GM19372 (cell line): ENCODE results near the gene PEX26.
A peak's percentile ranks its signal among the peaks of the same experiment; 100 is the strongest.
"Not testable (repeated sequence)": the region's sequence is repeated elsewhere in the genome, so short reads cannot be mapped to it uniquely, and the experiment has no call there.

Experiments used
- ATAC-seq: cut with Tn5 transposase; IDR thresholded peaks from one replicate; pipeline ENCODE4 v1.9.1; 2021; ENCODE audit warnings: mild to moderate bottlenecking, low read depth, moderate library complexity; ENCODE audit not compliant: unreplicated experiment

Gene PEX26

DNA sequence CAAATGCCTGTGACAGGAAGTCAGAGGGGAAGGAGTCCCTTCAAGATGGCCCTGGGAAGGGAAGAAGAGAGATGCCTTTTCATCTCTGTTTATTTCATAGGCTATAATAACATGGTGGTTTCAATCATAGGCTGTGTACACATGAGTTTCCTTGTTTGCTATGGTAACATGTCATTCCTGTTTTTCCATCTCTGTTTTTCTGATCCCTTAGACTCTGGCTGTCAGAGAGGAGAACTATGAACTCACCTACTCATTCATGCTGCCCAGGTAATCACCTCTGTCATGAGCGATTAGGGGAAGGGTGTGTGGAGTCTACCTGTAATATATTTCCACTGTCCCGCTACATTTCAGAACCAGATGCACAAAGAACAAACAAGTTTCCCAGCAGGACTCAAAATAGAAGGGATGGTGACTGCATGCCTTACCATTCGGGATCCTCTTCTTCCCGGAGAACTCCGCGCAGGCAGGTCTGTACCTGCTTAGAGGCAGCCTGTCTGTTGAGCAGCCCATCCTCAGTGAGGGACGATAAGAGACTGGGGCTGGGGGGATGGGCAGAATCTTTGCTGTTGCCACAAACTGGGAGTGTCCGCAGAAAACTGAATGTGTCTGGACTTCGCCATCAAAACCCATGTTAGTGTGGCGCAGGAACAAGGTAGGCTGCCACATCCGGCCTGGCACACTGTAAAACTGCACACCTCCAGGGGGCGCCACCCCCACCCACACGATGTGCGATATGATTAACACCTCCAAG, 7.1 kb upstream of the PEX26 start:
- ATAC-seq, result no peak

DNA sequence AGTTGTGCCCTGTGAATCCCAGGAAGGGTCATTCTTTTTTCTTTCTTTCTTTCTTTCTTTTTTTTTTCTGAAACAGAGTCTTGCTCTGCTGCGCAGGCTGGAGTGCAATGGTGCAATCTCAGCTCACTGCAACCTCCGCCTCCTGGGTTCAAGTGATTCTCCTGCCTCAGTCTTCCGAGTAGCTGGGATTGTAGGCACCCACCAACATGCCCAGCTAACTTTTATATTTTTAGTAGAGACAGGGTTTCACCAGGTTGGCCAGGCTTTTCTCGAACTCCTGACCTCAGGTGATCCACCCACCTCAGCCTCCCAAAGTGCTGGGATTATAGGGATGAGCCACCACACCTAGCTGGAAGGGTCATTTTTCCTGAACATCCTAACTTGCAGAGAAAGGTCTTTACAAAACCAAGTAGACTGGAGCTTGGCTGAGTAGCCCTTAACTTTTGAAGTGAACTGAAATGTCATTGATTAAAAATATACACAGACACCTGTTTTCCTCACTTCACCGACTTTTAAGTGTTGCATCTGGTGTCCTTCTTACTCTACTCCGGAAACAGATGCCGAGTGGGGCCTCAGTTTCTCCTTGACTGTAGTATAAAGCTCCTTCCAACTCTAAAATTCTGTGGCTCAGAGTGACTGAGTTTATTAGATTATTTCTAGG, 6.4 kb upstream of the PEX26 start:
- ATAC-seq, result not testable (repeated sequence)

DNA sequence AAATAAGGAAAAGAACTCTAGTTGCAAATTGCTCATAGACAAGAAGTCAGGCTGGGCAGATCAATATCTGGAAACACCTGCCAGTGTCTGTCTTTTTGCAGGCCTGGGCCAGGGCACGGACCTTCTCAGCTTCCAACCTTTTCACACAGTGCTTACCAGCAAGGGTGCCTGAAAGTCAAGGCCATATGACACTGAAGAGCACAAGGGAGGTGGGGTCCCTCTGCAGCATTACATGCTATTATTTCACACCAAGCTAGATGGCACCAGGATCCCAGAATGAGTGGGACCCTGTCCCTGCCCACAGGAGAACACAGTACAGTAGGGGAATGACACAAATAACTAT, 5.9 kb upstream of the PEX26 start:
- ATAC-seq, result no peak

DNA sequence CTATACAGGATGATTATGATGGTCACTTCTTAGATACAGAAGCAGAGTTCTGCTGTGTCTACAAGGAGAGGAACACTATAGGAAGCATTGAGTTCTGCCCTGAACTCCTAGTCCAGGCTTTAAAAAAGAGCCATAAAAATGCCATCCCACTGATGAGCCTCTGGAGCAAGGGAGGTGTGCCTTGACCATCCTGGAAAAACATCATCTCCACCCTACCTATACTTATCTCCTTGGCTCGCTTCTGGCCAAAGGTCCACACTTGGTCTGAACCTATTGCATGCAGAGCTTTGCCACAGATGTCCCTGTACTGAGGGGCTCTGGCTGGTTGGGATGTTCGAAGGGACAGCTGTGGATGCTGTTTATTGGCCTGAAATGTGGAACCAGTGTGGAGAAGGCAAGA, 4.3 kb upstream of the PEX26 start:
- no peak for ATAC-seq

DNA sequence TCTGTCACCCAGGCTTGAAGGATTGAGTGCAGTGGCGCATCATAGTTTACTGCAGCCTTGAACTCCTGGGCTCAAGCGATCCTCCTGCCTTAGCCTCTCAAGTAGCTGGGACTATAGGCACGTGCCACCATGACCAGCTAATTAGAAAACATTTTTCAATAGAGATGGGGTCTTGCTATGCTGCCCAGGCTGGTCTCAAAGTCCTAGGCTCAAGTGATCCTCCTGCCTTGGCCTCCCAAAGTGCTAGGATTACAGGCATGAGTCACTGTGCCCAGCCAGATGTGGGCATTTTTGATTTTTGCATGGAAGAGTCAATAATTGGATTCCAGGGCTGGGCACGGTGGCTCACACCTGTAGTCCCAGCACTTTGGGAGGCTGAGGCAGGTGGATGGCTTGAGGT, 3.9 kb upstream of the PEX26 start:
- not testable (repeated sequence) for ATAC-seq

DNA sequence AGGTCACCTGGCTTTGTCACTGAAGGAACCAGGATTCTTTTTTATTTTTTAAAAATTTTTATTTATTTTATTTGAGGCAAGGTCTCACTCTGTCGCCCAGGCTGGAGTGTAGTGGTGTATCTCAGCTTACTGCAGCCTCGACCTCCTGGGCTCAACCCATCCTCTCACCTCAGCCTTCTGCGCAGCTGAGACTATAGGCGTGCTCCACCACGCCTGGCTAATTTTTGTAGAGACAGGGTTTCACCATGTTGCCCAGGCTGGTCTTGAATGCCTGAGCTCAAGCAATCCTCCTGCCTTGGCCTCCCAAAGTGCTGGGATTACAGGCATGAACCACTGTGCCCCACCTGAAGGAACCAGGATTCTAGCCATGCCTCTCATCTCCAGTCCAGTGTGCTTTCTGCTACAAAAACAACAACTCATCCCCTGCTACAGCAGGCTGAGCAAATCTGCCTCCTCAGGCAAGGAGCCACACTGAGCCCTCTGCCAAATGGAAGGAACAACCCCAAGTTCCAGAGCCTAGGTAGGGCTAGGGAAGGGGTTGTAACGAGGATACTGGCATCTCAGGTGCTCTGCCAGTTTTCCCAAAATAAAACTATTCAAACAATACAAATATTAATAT, 2.6 kb upstream of the PEX26 start:
- ATAC-seq, result no peak

DNA sequence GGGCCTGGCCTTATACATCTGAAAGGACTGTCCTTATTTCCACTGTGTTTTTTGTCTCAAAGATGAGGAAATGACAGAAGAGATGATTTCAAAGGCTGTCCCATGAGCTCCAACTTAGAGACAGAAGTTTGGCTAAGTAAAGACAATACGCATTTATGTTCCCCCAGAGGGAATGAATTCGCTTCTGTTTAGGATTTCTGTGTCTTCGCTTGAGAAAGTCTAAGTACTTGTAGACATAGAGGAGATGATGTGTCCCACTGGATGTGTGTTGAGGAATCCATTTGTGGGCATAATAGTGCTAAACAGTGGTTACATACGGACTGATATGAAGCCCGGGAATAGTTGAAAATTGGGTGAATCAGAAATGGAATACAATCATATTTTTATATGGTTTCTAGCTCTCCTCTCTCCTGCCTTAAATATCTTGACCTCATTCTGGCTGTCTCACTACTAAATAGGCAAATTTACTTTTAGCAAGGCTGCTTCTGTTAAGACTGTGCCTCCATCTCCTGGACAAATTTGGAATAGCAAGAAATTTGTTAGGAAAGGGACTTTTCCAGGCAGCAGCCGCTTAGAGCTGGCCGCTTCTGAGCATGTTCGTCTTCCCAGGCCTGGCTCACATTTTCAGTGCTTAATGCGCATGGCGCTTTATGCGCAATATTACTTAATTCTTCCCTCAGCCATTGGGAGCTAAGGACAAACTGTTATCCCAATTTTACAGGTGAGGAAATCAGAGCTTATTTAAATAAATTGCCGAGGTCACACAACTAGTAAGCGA, 1.9 kb upstream of the PEX26 start:
- no peak for ATAC-seq

DNA sequence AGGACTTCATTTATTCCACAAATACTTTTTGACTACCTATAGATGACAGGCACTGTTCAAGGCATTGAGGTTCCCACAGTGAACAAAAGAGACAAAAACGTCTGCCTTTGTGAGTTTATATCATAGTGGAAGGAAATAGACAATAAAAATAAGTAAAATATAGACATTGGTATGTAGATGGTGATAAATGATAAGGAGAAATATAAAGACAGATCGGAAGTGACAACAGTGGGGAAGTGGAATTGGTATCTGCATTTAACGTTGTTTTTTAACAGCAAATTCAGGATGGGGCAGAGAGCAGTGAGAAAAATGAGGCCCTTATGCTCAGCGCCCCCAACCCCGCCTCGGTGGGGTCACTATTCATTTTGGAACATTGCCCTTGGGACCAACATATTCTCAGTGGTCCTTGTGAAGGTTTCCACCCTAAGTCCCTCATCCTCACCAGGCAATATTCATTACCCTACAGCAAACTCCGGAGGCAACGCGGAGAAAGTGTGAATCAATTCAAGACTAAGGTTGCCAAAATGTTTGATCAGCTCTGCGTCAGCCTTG, 627 bp upstream of the PEX26 start:
- ATAC-seq, result peak; percentile 4

DNA sequence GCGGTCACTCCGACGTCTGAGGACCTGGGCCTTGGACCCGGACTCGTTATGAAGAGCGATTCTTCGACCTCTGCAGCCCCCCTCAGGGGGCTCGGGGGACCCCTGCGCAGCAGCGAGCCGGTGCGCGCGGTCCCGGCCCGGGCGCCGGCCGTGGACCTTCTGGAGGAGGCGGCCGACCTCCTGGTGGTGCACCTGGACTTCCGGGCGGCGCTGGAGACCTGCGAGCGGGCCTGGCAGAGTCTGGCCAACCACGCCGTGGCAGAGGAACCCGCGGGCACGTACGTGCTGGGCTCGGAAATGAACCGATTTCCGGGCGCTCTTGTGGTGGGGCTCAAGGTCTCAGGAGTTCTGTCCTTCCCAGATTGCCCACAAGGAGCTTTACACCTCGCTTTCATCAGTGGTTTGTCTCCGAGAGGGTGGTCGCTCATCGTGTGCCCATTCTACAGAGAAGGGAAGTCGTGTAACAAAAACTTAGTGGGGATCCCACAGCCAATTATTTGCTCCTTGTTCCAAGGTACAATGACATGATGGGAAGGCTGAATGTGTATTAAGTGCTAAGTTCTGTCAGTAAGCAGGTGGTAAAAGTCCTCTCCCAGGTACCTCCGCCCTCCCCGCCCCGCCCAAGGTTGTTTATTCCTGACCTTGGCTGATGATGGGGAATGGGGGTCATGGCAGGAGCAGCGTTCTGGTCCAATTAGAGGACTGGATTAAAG, 695 bp downstream of the PEX26 start:
- ATAC-seq, result peak; percentile 18

DNA sequence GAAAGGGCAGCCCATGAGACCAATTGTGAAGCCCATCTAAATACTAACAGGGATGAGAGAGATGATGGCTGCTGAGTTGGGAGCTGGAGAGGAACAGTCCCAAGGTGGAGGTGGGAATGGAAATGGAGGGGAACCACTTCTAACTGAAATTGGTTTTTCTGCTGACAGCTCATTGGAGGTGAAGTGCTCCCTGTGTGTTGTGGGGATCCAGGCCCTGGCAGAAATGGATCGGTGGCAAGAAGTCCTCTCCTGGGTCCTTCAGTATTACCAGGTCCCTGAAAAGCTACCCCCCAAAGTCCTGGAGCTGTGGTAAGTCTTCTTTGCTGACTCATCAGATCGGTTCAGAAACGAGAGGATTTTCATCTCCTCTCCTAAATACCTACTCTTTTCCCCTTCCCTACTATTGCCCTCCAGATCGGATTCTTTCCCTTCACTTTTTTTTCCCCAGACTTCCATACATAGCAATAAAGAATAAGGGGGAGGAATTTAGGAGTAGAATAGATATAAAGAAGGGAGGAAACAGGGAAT, 2.0 kb downstream of the PEX26 start:
- ATAC-seq, result no peak

DNA sequence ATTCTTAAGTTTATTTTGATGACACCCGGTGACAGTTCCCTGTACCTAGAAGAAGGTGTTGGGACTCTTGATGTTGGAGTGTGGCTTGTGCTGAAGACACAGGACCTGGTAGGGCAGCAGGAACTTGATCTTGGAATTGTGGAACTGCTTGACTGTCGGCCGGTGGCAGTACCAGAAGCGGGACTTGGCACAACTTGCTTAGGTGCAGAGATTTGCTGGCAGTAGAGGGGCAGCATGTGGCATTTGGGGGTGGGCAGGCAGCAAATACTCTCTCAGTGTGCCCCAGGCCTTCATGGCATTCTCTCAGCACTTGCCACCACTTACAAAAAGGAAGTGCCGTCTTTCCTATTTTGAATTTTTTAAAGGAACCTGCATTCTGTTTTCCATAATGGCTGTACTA, 3.6 kb downstream of the PEX26 start:
- ATAC-seq, result no peak

DNA sequence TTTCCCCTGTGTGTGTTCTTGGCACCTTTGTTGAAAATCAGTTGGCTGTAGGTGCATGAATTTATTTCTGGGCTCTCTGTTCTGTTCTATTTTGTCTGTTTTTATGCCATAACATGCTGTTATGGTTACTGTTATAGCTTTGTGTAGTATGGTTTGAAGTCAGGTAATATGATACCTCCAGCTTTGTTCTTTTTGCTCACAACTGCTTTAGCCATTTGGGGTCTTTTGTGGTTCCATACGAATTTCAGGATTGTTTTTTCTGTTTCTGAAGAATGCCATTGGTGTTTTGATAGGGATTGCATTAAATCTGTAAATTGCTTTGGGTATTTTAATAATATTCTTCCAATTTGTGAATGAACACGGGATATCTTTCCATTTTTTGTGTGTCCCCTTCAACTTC, 4.7 kb downstream of the PEX26 start:
- ATAC-seq, result no peak

DNA sequence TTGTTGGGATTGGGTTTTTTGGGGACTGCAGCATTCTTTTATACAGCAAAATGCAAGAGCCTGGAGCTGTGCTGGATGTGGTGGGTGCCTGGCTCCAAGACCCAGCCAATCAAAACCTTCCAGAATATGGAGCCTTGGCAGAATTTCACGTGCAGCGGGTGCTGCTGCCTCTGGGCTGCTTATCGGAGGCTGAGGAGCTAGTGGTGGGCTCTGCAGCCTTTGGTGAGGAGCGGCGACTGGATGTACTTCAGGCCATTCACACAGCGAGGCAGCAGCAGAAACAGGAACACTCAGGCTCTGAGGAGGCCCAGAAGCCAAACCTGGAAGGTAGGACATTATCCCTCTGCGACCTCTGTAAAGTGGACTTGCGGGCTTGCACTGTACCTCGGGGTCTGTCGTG, 5.6 kb downstream of the PEX26 start:
- no peak for ATAC-seq

DNA sequence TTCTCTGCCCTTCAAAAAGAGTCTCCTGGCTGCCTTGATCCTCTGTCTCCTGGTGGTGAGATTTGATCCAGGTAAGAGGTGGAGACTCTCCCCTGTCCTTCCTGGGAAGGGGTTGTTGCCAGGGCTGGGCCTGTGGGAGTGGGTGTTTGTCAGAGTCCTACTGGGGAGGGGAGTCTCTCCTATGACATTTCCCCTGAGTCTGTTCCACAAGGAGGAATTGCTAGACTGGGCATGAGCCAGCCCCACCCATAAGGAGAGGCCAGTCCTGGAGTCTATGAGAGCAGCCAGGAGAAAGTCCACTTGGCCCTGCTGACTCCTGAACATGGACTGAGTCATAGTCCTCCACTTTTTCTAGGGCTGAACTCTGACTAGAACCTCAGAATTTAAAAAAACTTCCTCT, 7.4 kb downstream of the PEX26 start:
- no peak for ATAC-seq

DNA sequence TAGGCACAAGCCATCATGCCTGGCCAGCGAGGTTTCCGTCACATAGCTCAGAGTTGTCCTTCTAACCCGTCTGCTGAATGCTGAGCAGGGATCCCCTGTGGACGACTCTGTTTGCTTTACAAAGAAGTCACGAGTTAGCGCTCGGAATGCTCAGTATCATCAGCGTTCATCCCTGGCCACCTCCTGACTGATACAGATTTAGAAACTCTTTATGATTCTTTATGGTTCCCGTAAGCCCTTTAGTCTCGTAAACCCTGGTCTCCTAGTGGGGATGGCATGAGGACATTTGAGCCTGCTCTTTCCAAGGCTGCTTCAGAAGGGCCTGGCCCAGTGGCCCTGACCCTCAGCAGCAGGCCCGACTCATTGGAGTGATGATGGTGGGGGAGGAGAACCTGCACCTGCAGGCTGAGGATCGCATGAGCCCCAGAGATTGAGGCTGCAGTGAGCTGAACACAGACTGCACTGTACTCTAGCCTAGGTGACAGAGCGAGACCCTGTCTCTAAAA, 9.6 kb downstream of the PEX26 start:
- no peak for ATAC-seq

DNA sequence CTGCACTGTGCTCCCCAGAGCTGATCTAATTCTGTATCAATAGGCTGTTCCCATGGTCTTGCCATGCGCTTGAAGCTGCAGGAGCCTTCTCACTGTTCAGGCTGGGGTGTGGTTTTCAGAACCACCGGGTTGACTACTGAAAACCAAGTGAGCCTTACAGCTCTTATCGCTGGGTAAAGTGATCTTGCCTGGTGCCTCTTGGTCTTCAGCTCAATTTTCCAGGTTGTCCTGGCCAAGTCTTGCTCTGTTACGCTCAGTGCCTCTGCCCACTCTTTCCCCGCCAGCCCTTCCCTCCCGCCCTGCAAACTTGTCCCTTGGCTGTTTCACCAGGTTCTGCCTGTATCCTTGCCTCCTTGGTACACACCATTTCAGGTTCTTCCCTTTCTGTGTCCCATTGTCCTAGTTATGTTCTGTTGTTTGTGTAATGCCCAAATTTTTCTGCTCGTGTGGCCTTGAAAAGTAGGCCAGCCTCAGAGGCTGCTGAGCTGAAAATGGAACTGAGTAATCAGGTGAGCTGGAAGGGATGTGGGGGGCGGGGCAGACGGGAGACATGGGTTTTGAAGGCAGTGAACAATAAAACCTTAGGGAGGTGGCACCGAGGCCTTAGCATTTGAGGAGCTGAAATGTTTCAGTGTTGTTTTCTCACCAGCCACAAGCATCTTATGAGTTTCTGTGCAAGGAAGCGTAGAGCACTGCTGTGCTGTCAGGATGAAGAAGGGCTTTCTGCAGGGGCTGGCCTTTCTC, 11.2 kb downstream of the PEX26 start:
- ATAC-seq, result no peak

DNA sequence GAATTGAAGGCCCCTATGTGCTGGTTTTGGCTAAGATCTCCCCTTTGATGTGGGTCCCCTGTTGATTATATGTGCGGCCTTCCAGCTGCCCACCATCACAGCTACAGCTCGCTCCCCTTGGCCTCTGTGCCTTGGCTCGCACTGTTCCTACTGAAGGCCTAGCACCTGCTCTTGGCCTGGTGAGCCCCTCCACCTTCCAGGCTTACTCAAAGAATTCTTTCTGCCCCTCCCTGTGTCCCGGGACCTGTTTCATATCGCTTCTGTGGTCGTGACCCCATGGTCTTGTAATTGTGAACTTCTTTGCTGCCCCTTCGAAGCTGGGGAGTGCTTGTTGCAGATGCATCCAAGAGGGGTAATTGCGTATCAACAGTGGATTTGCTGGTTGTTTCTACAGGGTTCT, 12.5 kb downstream of the PEX26 start:
- no peak for ATAC-seq

DNA sequence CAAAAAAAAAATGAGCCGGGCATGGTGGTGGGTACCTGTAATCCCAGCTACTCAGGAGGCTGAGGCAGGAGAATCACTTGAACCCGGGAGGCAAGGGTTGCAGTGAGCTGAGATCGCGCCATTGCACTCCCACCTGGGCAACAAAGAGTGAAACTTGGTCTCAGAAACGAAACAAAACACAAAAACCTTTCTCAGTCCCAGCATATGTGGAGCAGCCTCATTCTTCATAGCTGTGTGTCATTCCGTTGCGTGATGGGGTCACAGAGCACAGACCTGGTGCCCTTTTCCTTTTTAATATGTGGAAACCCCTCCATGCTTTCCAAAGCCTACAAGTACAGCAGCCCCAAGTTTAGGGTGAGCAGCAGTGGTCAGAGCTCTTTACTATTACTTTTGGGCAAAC, 13.7 kb downstream of the PEX26 start:
- no peak for ATAC-seq

DNA sequence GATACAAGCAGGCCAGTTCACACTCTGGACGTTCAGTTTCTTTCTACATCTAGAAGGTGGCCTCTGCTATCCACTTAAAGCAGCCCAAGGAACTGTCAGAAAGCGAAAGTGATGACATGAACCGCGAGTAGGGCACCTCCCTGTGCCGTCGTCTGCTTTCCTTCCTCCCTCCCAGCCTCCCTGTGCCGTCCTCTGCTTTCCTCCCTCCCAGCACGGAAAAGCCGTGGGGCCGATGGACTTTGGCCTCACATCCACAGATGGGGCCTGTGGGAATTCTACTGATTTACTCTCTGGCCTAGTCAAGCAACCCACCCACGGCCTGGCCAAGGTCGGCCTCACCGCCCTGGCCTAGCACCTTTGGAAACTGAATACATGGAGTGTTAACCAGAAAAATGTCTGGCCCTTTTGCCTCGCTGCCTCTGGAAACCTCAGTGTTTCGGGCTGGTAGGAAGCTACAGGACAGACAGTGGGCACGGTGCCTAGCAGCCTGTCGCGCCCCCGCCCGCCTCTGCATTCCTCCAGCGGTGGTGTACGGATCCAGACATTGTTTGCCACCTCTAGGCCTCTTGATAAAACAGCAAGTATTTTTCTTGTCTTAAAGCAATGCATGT, 14.2 kb downstream of the PEX26 start:
- ATAC-seq, result no peak
